ENCODE data around the gene TCHH. TPM values are rescaled to one million over a fixed set of nuclear protein-coding genes. Genes with fewer than 3 reads are reported as not detected.

Gene TCHH
- total RNA-seq, 1 donor from 2014 or later = not detected

DNA sequence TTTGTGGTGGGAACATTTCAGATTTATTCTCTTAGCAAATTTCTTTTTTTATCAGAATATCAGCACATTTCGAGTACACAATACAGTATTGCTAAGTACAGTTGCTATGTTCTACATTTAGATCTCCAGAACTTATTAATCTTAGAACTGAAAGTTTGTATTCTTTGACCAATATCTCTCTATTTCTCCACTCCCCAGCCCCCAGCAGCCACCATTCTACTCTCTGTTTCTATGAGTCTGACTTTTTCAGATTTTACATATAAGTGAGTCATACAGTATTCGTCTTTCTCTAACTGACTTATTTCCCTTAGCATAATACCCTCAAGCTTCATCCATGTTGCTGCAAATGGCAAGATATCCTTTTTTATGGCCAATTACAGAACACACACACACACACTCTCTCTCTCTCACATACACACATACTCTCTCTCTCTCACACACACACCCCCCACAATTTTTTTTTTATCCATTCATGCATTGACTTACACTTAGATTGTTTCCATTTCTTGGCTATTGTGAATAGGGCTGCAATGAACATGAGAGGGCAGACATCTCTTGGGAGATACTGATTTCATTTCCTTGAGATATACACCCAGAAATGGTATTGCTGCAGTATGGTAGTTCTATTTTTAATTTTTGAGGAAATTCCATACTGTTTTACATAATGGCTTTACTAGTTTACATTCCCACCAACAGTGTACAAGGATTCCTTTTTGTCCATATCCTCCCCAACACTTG lies 28.1 kb upstream of the TCHH start:
- Histone ChIP-seq H3K9me3 (peaks cover 9% of the 10 kb centered on the region in 2 donors), H3K4me1 (no peaks in the 10 kb centered on the region), H3K27me3 (no peaks in the 10 kb centered on the region), H3K4me3 (no peak overlapping the region), H3K27ac (no peak overlapping the region), H3K36me3 (no peaks in the 10 kb centered on the region)
- DNase-seq (ENCODE audit: low spot score in 2 of 2) = no peak
- no peak for TF ChIP-seq CTCF (IDR thresholded peaks at IDR 0.05)
- intact Hi-C loops (cut with DNase I) = loop anchor here (5.0 kb wide), 1 partner anchor 314 kb away; no protein-coding TSS in a partner anchor

GRCh38 chr1:152141971-152142584 lies 26.8 kb upstream of the TCHH start:
- no peaks in the 10 kb centered on the region for H3K9me3 ChIP-seq
- intact Hi-C loops (cut with DNase I) = loop anchor here (1.0 to 5.0 kb wide), 2 partner anchors 43 to 315 kb away; no protein-coding TSS in a partner anchor

GRCh38 chr1:152137215-152137614 lies 22.0 kb upstream of the TCHH start:
- no peak overlapping the region for H3K4me3 ChIP-seq
- no peak overlapping the region for H3K27ac ChIP-seq
- DNase-seq (ENCODE audit: low spot score in 2 of 2) = no peak
- intact Hi-C loops (cut with DNase I) = no loop called here
- H3K4me1 ChIP-seq = no peaks in the 10 kb centered on the region
- no peaks in the 10 kb centered on the region for H3K36me3 ChIP-seq
- H3K9me3 ChIP-seq = peaks cover 0 to 12% of the 10 kb centered on the region in 2 donors
- no peaks in the 10 kb centered on the region for H3K27me3 ChIP-seq
- no peak for TF ChIP-seq CTCF (IDR thresholded peaks at IDR 0.05)

More at GRCh38 chr1:152141971-152142584, 26.8 kb upstream of the TCHH start:
- H3K4me3 ChIP-seq = no peak overlapping the region
- TF ChIP-seq CTCF (IDR thresholded peaks at IDR 0.05) = peak; percentile 48 to 71 (median 57)
- H3K27me3 ChIP-seq = no peaks in the 10 kb centered on the region
- peak in 1 of 2 donors; percentile 74 for DNase-seq (ENCODE audit: low spot score in 2 of 2)
- no peaks in the 10 kb centered on the region for H3K36me3 ChIP-seq
- H3K27ac ChIP-seq = no peak overlapping the region
- no peaks in the 10 kb centered on the region for H3K4me1 ChIP-seq

DNA sequence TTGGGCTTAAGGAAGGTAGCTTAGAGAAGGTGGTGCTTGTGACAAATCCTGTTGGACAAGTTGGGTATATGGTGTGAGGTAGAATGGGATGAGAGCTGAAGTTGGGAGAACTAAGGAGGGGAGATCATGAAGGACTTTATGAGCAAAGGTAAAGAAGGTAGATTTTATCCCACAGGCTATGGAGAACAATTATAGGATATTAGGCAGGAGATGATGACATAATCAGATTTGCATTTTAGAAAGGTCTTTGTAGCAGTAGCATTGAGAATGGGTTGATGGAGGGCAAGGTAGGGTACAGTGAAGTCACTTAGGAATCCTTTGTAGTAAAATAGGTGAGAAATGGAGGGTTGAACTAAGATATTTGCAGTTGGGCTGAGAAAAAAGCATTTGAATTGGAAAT lies 14.9 kb upstream of the TCHH start:
- Histone ChIP-seq H3K4me1 (no peaks in the 10 kb centered on the region), H3K27ac (no peak overlapping the region), H3K27me3 (no peaks in the 10 kb centered on the region), H3K4me3 (no peak overlapping the region), H3K36me3 (no peaks in the 10 kb centered on the region), H3K9me3 (peaks cover 0 to 12% of the 10 kb centered on the region in 2 donors)
- intact Hi-C loops (cut with DNase I) = no loop called here
- DNase-seq (ENCODE audit: low spot score in 2 of 2) = no peak
- no peak for TF ChIP-seq CTCF (IDR thresholded peaks at IDR 0.05)

GRCh38 chr1:152127673-152128072 lies 12.4 kb upstream of the TCHH start:
- Histone ChIP-seq H3K27me3 (no peaks in the 10 kb centered on the region), H3K27ac (no peak overlapping the region), H3K36me3 (no peaks in the 10 kb centered on the region), H3K4me1 (no peaks in the 10 kb centered on the region), H3K4me3 (no peak overlapping the region), H3K9me3 (peaks cover 0 to under 1% of the 10 kb centered on the region in 2 donors)
- no peak for DNase-seq (ENCODE audit: low spot score in 2 of 2)
- TF ChIP-seq CTCF (IDR thresholded peaks at IDR 0.05) = no peak
- intact Hi-C loops (cut with DNase I) = no loop called here

Data from ascending aorta (tissue), 2 donors.